HG03460 (cell line): ENCODE data around the gene SV2B.

ENCODE experiments used
- ATAC-seq: cut with Tn5 transposase; IDR thresholded peaks from one replicate; pipeline ENCODE4 v1.9.1; 2021; ENCODE audit not compliant: unreplicated experiment

The SV2B gene

DNA sequence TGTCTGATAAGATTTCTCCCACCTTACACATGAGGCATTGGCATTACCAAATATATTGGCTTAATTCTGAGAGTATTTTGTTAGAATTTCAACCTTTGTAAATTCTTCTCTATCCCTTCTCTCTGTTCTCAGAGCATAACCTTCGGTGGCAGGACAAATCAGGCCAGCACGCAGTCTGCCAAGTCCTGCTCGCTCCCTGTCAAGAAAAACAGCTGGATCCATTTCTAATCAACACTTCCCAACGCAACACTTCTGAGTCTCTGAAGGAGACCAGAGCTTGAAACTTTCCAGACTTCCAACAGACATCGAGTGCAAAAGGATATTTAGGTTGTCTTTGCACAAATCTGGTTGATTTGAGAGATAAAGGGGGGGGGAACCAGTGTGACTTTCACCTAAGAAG, 125.7 kb downstream of the SV2B start:
- ATAC-seq: no peak

DNA sequence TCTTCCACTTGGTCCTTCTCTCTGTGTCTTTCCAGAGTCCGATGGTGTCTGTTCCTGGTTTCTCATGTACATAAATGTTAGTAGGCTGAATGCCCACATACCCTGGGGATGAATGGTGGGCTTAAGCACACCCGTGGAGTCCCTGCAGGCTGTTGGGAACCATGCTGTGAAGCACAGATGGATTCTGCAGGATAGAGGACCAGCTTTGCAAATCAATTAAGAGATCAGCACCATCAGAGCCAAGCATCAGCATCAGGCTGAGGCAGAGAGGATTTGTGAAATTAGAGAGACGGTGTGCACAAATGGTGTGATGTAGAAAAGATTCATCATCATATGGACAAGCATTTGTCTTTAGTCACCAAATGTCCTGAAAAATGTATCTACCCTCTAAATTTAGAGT, 127.1 kb downstream of the SV2B start:
- no peak for ATAC-seq

DNA sequence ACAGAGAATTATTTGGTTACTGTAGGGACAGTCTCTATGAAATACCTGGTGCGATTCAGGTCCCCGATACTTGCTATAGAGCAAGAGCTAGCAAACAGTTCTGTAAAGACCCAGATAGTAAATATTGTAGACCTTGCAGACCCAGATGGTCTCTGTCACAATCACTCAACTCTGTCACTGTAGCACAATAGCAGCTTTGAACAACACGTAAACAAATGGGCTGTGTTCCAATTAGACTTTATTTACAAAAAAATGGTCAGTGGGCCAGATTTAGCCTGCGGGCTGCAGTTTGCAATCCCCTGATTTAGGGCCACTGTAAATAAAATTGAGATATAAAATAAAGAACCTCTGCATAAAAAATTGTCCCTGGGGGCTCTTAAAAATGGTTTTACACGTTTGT, 127.7 kb downstream of the SV2B start:
- no peak for ATAC-seq

DNA sequence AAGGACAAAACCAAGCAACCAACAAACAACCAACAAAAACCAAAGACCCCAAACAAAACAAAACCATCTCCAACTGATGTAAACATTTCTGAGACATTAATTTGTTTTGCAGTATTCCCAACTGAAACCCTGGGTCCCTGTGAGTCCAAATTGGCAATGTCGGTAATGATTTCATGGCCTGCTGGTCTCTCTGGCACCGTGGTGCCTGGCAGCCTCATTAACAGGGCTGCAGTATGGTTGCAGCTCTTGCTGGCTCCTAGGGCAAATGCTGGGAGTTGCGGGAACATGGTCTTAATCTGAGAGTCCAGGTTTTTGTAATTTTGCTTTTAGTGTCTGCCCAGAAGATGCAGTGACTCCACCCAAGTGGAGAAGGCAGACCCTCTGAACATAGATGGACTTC, 128.3 kb downstream of the SV2B start:
- ATAC-seq: no peak

DNA sequence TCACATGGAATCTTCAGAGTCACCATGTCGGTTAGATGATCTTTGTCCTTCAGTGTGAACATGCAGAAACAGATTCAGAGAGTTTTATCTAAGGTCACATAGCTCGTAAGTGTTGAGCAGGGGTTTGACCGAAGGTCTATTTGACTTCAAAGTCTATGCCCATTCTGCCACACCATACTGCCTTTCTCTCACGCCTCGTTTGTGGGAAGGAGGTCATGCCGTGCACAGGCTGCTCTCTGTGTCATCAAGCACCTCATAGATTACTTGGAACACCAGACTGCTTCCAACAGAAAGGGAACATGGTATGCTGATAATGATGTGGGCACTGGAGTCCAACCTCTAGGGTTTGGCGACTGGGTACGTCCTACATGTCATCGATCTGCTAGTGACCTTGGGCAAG, 128.8 kb downstream of the SV2B start:
- ATAC-seq: no peak

DNA sequence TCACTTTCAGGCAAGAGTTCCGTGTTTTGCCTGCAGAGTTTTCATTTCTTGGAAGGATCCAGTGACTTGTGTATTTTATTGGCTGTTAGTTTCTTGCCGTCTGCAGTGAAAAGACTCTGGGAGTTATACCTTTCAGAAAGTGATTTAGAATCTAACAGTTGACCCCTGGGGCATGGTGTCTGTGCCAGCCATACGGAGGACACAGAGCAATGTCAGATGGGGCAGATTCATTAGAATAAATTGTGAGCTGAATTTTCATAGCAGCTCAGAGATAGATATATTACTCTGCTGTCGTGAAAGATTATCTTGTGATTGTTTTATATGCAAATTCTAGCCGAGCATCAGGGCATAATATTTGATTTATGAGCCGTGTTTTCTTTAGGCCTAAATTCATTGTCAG, 131.6 kb downstream of the SV2B start:
- no peak for ATAC-seq

DNA sequence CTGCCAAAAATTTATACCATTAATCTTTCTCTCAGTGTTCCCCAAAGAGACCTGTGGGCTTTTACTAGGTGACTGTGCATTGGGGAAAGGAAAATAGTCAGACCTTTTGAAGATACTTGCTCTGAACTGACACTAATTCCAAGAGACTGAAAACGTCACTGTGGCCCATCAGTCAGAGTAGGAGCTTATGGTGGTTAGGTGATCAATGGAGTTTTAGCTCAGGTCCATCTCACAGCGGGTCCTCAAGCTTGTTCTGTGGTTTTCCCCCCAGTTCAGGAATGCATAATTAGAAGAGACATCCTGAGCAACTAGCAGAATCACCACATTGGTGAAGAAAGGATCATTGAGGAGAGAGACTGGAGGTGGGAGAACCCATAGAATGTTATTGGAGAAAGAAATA, 134.7 kb downstream of the SV2B start:
- ATAC-seq: no peak

DNA sequence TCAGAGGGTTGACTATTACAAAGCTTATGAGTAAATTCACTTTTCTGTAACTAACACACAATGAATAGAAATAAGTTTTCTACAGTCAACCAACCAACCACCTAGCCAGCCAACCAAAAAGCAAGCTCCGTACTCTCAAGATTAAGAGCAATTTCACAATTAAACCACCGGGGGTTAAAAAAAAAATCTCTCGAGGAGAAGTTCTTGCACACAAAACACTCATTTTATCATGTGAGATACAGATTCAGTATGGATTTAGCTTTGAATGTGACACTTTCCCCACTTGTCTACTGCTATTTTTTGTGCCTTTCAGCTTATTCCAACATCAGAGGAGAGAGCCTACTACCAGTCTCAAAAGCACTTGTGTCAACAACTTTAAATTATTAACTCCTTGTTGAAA, 135.3 kb downstream of the SV2B start:
- ATAC-seq: no peak

DNA sequence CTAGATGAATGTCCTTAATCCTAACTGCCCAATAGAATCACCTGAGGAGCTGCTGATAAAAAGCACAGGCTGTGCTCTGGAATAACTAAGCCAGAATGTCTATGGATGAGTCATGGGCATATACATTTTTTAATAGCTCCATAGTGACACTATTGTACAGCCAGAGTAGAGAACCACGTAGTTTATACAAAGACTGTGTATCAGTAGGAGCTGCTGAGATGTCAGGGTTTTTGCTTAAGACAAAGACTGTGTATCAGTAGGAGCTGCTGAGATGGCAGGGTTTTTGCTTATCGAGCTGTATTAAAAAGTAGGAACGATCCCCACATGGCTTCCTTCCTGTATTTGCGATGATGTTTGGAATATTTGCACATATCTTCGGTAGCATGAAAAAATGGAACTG, 137.4 kb downstream of the SV2B start:
- no peak for ATAC-seq

DNA sequence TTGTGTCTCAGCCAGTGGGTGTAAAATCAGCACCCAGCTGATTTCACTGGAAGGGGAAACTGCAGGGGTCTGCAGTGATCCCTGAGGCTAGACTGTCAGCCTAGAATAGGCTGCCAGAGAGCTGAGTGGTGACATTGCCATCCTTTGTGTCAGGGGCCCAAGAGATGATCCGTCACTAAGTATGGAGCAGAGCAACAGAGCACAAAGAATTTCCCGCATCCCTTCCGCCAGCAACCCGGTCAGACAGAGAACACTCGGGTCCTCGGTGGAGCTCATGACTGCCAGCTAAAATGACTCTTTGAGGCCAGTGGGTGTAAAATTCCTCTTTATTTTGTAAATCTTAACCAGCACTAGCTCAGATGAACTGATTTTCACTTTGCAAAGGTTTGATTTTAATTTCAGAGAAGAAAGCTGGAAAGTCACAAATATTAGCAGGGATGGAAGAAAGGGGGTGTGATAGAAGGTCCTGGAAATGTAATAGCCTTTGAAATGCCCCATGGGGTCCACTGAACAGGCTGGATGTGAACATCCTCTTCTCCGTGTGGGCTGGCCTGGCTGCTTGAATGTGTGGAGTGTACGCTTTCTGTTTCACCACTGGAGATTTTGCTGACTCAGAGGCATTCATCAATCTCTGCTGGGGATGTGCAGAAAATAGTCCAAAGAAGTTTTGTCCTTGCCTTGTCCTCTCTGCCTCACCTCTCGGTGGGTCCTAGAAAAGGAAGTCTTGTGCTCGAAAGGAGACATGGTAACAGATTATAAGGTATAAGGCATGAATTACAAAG, 138.8 kb downstream of the SV2B start:
- no peak for ATAC-seq

DNA sequence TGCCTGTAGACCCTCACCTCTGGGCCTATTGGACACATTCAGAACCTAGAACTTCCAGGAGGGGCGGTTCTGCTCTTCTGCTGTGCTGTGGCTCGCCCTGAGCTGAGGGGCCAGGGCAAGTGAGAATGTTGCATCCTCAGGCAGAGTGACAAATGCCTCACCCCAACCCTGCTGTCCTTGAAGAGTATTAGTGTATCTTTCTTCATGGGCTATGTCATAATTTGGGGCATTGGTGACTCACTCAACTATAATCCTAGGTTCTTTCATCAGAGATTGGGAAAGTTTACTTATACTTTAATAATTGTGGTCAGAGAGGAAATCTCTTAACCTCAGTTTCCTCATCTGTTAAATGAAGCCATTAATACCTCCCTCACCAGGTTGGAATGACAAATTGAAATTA, 143.8 kb downstream of the SV2B start:
- ATAC-seq: no peak

DNA sequence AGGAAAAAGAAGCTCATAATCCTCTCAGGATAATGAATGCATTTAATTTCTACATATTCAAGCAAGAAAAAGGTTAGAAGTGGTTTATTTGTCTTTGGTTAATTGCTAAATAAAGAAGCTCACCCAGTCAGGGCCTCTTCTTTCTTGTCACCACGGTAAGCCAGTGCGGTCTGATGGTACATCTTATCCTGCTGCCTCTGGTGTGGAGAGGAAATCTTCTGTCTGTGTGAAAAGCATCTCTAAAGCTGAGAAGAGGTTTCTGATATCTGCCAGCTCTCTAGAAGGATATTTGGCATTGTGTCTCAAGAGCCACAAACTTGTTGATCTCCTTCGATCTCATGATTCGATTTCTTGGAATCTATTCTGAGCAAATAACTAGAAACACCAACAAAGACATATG, 144.9 kb downstream of the SV2B start:
- ATAC-seq: no peak

DNA sequence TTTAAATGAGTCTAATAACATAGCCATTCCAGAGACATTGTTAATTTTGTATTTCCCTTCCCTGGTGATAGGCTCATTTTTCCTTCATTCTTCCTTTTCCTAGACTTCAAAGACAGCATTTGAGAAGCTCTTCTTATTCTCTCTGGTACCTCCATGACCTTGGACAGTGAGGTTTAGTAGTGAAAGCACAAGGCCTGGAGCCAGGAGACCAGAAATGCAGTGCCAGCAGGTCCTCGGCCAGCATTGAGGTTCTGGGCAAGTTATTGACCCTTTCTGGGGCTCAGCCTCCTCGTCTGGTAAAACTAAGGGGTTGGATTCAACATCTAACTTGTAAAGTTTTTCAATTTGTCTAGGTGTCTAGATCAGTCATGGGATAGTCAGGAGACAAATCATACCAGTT, 146.9 kb downstream of the SV2B start:
- ATAC-seq: no peak

DNA sequence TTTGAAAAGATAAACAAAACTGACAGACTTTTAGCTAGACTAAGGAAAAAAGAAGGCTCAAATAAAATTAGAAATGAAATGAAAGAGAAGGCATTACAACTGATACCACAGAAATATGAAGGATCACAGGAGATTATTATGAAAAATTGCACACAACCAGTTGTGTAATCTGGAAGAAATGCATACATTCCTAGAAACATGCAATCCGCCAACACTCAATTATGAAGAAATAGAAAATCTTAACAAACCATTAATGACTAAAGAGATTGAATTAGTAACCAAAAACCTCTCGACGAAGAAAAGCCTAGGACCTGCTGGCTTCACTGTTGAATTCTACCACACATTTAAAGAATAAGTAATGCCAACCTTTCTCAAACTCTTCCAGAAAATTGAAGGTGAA, 149.5 kb downstream of the SV2B start:
- ATAC-seq: no peak

DNA sequence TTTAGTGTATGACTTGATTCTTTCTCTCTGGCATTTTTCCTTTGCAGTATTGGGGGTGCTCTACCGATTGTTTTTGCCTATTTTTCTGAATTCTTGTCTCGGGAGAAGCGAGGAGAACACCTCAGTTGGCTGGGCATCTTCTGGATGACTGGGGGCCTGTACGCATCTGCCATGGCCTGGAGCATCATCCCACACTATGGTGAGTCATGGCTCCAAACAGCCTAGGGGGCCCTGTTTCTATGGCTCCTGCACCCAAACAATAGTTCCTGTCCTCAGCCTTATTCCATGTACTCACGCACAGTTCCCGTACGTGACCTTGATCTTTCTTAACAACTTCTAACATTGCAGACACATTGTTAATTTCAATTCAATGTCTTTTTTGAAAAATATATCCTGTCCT, 152.3 kb downstream of the SV2B start:
- ATAC-seq: no peak

DNA sequence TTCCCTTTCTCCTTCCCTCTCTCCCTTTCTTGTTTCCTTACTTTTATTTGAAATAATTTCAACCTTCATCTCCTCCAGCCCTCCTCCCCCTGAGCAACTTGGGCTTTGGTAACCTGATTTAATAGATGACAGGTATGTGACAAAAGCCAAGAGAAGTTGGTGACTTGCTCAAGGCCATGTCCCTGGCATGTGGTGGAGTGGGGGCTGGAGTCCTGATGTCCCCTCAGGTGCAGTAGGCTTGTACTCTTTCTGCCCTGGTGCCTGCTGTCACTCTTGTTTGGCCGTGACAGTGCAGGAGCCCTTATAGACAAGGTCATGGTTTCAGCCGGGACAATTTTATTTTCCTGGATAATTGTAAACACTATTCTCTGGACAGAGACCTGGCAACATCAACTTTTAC, 152.7 kb downstream of the SV2B start:
- no peak for ATAC-seq

DNA sequence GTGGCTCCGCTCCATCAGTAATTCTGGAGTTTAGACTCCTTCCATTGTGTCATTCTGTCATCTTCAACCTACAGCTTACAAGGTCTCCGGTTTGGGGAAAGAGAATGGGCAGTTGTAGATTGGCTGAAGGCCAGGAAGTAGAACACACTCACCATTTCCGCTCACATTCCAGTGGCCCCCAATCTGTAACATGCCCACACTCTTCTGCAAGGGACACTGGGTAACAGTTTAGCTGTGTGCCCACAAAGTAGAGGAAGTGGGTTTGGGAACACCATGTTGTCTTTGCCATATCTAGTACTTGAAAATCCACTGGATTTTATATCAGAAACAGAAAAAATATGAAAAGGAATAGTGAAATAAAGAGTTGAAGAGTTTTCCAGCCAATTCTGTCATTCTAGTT, 153.5 kb downstream of the SV2B start:
- no peak for ATAC-seq

DNA sequence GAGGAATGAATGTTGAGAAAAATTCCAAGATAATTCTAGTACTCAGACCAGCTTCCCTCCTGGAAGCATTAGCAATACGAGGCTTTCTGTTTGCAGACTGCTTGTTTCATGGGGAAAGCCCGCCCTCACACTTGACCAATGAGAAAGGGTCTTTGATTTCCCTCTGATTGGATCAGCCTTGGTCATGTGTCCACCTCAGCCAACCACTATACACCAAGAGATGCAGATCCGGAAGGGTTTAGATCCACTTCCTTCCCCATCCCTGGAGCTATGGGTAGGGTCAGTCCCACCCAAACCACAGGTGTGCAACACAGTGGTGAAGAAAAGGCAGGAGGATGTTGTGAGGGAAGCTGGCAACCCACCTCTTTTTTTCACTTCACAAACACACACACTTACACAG, 154.7 kb downstream of the SV2B start:
- ATAC-seq: no peak

DNA sequence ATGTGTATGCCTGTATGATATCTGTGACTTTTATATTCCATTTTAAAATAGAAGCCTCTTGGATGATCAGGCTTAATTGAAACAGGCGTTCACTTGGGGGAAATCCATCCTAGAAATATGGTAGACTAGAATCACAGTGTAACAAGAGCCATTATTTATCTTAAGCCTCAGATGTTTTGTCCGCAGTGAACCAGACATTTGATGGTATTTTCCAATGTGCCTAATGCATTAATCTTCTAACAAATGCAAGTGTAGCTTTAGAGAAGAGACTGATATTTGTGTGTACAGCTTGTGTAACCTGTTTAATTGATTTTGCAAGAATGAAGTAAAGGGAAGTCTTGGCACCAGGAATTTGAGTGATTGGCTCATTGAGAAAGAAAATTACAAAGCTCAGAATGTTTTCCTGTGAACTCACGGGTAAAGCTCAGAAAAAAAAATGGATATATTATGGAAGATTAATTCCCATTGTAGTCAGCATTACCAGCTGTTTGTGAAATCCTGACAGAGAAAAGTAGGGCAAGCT, 155.7 kb downstream of the SV2B start:
- ATAC-seq: no peak

DNA sequence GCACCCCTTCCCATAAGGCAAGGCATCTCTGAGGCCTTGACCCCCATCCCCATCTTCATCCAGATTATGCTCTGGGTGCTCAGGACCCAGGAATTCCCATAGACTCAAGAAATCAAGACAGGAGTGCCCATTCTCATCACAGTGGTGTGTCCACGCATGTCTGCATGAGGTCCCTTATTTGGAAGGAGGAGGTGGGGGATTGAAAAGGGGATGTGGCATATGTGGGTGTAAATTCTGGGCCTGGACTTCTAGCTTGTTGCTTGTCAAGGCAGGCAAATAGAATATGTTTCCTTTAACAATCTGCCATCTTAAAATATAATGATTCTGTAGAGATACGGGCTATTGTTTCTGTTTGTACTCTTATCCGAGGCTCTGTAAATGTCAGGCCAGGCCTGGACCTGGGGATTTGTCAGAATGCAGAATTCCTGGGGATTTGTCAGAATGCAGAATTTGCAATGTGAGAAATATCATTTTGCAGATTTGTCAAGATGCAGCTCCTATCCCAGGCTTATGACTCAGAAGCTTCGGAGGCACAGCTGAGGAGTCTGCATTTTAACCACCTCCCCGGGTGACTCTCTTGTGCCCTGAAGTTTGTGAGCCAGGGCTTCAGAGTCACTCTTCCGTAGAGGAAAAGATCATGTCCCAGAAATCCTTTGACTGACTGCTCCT, 157.8 kb downstream of the SV2B start:
- ATAC-seq: no peak

DNA sequence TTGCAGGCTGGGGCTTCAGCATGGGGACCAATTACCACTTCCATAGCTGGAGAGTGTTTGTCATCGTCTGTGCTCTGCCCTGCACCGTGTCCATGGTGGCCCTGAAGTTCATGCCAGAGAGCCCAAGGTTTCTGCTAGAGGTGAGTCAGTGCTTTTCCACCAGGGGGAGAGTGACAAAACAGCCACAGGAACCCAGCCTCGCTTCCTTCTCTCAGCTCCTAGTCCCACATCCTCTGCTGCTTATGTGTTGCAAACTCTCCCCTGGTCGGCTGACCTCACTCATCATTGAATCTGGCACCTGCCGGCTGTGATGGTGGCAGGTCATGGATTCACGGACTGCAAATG, 158.3 kb downstream of the SV2B start:
- no peak for ATAC-seq

DNA sequence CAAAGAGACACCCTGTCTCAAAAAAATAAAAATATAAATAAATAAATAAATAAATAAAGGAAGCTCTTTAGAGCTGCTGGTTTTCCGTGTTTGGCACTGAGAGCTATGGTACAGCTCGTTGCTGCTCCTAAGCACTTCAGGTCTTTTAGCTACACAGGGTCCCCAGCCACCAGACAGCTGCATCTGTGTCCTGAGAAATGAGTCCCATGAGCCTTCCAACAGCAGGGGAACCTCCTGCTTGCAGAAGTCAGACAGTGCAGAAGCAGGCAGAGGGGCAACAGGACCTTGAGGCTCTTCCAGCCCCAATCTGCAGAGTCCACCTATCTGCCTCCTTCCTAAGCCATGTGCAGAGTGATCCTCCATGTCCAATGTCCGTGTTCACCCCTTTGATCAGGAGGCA, 159.0 kb downstream of the SV2B start:
- ATAC-seq: no peak

DNA sequence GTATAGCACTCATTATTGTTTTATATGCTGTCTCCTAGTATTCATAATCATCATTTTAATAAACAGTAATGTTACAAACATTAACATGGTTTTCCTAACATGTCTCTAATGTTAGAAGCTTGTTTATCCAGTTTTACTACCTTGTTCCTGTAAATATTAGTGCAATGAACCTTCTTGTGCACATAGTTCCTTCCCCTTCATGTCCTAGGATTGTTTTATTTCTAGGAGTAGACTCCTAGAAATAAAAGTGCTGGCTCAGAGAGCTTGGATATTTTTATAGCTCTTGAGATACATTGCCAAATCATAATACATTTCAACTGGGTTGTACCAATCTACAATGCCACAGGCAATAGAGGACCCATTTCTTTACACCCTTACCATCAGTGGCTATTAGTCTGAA, 161.3 kb downstream of the SV2B start:
- no peak for ATAC-seq
